ENCODE measurements around the gene CCNC. TPM values are rescaled to one million over a fixed set of nuclear protein-coding genes. Genes with fewer than 3 reads are reported as not detected.

CCNC gene
- total RNA-seq, 3 donors from 2014 or later: 32.7 to 52.2 (median 34.2) TPM

- Histone ChIP-seq H3K36me3 (ENCODE audit: low read depth) (no peaks in the 10 kb centered on the region), H3K4me3 (no peak overlapping the region), H3K4me1 (ENCODE audit: low read depth) (peaks cover 29% of the 10 kb centered on the region), H3K9me3 (no peaks in the 10 kb centered on the region)
- TF ChIP-seq CTCF (IDR thresholded peaks at IDR 0.05): no peak
- no peak for ATAC-seq
- peak in 1 of 3 donors; percentile 39 for DNase-seq
- intact Hi-C loops (cut with DNase I, micrococcal nuclease): no loop called here
Measured at GRCh38 chr6:99607416-99608036, 39.1 kb upstream of the CCNC start.

- Histone ChIP-seq H3K4me1 (ENCODE audit: low read depth) (peaks cover 29% of the 10 kb centered on the region), H3K9me3 (no peaks in the 10 kb centered on the region), H3K36me3 (ENCODE audit: low read depth) (no peaks in the 10 kb centered on the region), H3K4me3 (no peak within 1 kb of the TSS)
- intact Hi-C loops (cut with DNase I, micrococcal nuclease): no loop called here
- ATAC-seq (peak; percentile 43), DNase-seq (peak in 1 of 3 donors; percentile 36)
- no peak for TF ChIP-seq CTCF (IDR thresholded peaks at IDR 0.05)
Measured at GRCh38 chr6:99606656-99607415, 38.4 kb upstream of the CCNC start, which contains the start of gene PRDM13. Gene PRDM13 (plus strand): TSS chr6:99606833. CDS start chr6:99607035, 202 bp downstream.

GRCh38 chr6:99605911-99606655 lies 37.6 kb upstream of the CCNC start:
- peaks cover 29% of the 10 kb centered on the region for H3K4me1 ChIP-seq (ENCODE audit: low read depth)
- no peaks in the 10 kb centered on the region for H3K9me3 ChIP-seq
- no peak overlapping the region for H3K4me3 ChIP-seq
- no peak for TF ChIP-seq CTCF (IDR thresholded peaks at IDR 0.05)
- intact Hi-C loops (cut with DNase I, micrococcal nuclease): no loop called here
- DNase-seq (no peak), ATAC-seq (no peak)
- H3K36me3 ChIP-seq (ENCODE audit: low read depth): no peaks in the 10 kb centered on the region

- intact Hi-C loops (cut with DNase I, micrococcal nuclease): no loop called here
- DNase-seq (no peak), ATAC-seq (no peak)
- H3K4me1 ChIP-seq (ENCODE audit: low read depth): peaks cover 29% of the 10 kb centered on the region
- H3K9me3 ChIP-seq: no peaks in the 10 kb centered on the region
- TF ChIP-seq CTCF (IDR thresholded peaks at IDR 0.05): no peak
- H3K4me3 ChIP-seq: no peak overlapping the region
- no peaks in the 10 kb centered on the region for H3K36me3 ChIP-seq (ENCODE audit: low read depth)
Measured at GRCh38 chr6:99605074-99605734, 36.7 kb upstream of the CCNC start.

All from mucosa of descending colon (tissue), 3 donors.